NK-92 (cell line): Measurements from ENCODE around the gene KCP.

Experiments used
- DNase-seq: peaks from one replicate; lab custom pipeline; 2025; ENCODE audit not compliant: unreplicated experiment; lab: John Stamatoyannopoulos, UW

The KCP gene

GRCh38 chr7:128908750-128909624, 1.5 kb downstream of the KCP start:
- DNase-seq: no peak

- no peak for DNase-seq
Measured at GRCh38 chr7:128906766-128907559, 3.5 kb downstream of the KCP start.

- no peak for DNase-seq
Measured at GRCh38 chr7:128906001-128906765, 4.3 kb downstream of the KCP start.

GRCh38 chr7:128904381-128905197, 5.9 kb downstream of the KCP start:
- no peak for DNase-seq

GRCh38 chr7:128903621-128904361, 6.7 kb downstream of the KCP start:
- DNase-seq: no peak

GRCh38 chr7:128902761-128903585, 7.5 kb downstream of the KCP start:
- no peak for DNase-seq

GRCh38 chr7:128900237-128900636, 10.3 kb downstream of the KCP start:
- DNase-seq: no peak

- DNase-seq: no peak
Measured at GRCh38 chr7:128899392-128899791, 11.1 kb downstream of the KCP start.

GRCh38 chr7:128895320-128895719, 15.2 kb downstream of the KCP start:
- DNase-seq: no peak

- no peak for DNase-seq
Measured at GRCh38 chr7:128894101-128894440, 16.4 kb downstream of the KCP start.

GRCh38 chr7:128893251-128894100, 17.0 kb downstream of the KCP start:
- no peak for DNase-seq

GRCh38 chr7:128892521-128893250, 17.8 kb downstream of the KCP start:
- no peak for DNase-seq

- DNase-seq: no peak
Measured at GRCh38 chr7:128891942-128892269, 18.6 kb downstream of the KCP start.

GRCh38 chr7:128891110-128891941, 19.2 kb downstream of the KCP start:
- DNase-seq: no peak

GRCh38 chr7:128890306-128891109, 20.0 kb downstream of the KCP start:
- DNase-seq: no peak

GRCh38 chr7:128889121-128889520, 21.4 kb downstream of the KCP start:
- no peak for DNase-seq
